Measurements from ENCODE around the gene TKTL2.

Gene TKTL2, protein sequence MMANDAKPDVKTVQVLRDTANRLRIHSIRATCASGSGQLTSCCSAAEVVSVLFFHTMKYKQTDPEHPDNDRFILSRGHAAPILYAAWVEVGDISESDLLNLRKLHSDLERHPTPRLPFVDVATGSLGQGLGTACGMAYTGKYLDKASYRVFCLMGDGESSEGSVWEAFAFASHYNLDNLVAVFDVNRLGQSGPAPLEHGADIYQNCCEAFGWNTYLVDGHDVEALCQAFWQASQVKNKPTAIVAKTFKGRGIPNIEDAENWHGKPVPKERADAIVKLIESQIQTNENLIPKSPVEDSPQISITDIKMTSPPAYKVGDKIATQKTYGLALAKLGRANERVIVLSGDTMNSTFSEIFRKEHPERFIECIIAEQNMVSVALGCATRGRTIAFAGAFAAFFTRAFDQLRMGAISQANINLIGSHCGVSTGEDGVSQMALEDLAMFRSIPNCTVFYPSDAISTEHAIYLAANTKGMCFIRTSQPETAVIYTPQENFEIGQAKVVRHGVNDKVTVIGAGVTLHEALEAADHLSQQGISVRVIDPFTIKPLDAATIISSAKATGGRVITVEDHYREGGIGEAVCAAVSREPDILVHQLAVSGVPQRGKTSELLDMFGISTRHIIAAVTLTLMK

DNA sequence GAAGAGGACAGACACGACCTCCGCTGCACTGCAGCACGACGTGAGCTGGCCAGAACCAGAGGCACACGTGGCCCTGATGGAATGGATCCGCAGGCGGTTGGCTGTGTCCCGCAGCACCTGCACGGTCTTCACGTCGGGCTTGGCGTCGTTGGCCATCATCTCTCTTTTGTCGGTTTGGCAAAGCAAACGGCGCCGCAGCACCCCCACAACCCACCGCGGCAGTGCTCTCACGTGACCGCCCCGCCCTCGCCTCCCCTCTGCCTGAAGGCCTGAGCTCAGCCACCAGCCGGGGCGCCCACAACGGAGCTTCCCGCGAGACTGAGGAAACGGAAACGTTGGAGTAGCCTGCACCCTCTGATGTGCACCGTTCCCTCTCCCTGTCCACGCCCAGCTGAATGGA, at the start of gene TKTL2:
TKTL2 (minus strand) TSS at position 179 of the 400 bp plus-strand sequence; CDS start at position 159, 20 bp downstream.
- DNase-seq (ENCODE audit: low spot score), result no peak

GRCh38 chr4:163515198-163515597, 41.6 kb upstream of the TKTL2 start:
- DNase-seq (ENCODE audit: low spot score), result no peak
- TF ChIP-seq CTCF (IDR thresholded peaks at IDR 0.05; ENCODE audit: extremely low read depth, missing control alignments), result no peak

More for the DNA sequence above, at the start of gene TKTL2:
- TF ChIP-seq CTCF (IDR thresholded peaks at IDR 0.05; ENCODE audit: extremely low read depth, missing control alignments), result no peak

DNA sequence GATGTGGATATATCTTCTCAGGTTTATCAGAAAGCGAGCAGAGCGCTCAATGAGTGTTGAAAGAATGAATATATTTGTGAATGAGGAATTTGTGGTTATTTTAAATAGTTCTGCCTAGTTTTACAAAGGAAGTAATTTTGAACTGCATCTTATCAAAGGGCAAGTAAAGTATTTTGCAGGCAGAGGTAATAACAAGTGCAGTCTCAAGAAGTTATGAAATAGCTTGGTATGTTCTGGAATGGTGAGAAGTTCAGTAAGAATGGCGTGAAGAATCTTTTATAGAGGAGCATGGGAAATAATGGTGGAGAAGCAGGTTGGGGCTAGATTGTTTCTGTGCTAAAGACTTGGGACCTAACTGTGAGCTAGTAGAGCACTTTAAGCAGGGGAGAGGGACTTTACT, 31.8 kb upstream of the TKTL2 start:
- no peak for TF ChIP-seq CTCF (IDR thresholded peaks at IDR 0.05; ENCODE audit: extremely low read depth, missing control alignments)
- DNase-seq (ENCODE audit: low spot score), result no peak

DNA sequence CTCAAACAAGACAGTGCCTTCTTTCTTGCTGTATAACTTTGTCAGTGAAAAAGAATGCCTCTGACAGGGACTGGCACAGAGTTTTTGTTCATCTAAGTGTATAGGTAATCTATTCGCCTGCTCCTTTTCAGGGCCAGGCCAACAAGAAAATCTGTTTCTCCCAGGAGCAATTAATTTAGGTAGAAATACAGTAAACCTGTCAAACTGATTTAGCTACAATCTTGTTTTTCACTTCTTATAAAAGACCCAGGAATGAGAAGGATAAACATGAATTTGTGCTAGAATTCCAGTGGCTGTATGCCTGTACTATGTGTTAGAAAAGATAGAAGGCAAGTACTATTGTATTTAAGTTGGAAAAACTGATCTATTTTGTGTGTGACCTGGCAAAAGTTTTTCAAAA, 27.0 kb upstream of the TKTL2 start:
- TF ChIP-seq CTCF (IDR thresholded peaks at IDR 0.05; ENCODE audit: extremely low read depth, missing control alignments), result no peak
- no peak for DNase-seq (ENCODE audit: low spot score)

DNA sequence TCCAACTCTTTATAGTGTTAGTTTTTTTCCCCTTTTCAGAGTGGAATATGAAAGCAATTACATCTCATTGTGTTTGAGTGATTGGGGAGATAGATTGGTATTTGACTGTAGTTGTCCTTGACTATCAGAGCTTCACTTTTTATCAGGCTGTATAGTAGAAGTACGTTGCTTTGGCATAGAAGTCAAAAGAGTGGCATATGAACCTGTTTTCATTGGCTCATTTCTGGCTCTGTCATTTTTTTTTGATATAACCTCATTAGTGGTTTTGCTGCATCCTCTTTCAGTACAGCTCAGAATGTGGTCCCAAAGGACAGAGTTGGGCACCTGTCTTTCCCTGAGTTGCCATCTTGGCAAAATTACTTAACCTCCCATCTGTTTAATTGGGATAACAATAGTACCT, 22.3 kb upstream of the TKTL2 start:
- no peak for TF ChIP-seq CTCF (IDR thresholded peaks at IDR 0.05; ENCODE audit: extremely low read depth, missing control alignments)
- DNase-seq (ENCODE audit: low spot score), result peak; percentile 28

DNA sequence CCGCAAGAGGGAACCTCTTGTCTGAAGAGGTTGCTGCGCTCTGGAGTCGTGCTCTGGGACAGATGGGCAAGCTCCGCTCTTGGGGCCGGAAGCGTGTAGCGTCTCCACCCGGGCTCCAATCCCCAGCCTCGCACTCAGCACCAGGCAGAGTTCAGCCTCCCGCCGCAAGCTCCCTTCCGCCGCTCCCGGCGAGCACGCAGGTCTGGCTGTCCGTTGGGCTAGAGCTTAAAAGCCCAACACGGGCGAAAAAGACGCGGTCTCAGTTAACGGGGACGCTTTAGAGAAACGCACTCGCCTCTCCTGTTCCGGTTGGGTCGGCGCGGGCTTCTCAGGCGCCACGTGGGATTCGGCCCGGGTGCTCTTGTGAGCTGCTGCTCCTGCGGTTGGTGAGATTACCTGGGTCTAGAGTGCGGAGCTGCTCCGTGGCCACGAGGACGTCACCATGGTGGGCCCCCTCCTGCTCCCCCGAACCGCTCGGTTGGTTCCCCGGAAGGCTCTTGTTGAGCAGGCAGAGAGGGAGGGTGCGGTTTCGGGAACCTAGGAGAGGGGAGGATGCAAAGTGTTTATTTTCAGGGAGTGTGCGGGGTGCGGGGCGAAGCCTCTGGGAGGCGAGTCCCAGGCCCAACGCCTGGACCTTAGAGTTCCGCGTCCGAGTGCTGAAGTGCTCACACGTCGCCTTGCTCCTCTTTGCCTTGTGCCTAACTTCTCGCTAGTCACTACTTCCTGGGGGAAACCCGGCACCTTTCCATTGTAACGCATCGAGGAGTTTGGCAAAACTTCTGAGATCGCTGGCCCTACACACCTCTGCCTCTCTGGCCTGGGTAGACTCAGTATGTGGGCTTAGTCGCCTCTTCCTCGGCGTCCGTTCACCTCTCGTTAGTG, 21.0 kb upstream of the TKTL2 start, which contains the start of gene TMA16:
TMA16 (plus strand) TSS at position 331 of the 882 bp plus-strand sequence; CDS start at position 443, 112 bp downstream.
- TF ChIP-seq CTCF (IDR thresholded peaks at IDR 0.05; ENCODE audit: extremely low read depth, missing control alignments), result no peak

More for the DNA sequence above, 21.0 kb upstream of the TKTL2 start, which contains the start of gene TMA16:
- peak; percentile 79 for DNase-seq (ENCODE audit: low spot score)

All from GM20000 (cell line).